NCI-H446 treated with DMSO at 0.1 percent for 48 hours (cell line): ENCODE results near the gene MYPN.
"Not testable (repeated sequence)": the region's sequence is repeated elsewhere in the genome, so short reads cannot be mapped to it uniquely, and the experiment has no call there.

Source experiments
- DNase-seq: peaks from one replicate; lab custom pipeline; 2025; lab: John Stamatoyannopoulos, UW

The MYPN gene

GRCh38 chr10:68171539-68172080, 62.3 kb downstream of the MYPN start:
- no peak for DNase-seq

GRCh38 chr10:68172324-68172723, 63.0 kb downstream of the MYPN start:
- DNase-seq: no peak

GRCh38 chr10:68175949-68176348, 66.7 kb downstream of the MYPN start:
- no peak for DNase-seq

- DNase-seq: no peak
Measured at GRCh38 chr10:68176797-68177196, 67.5 kb downstream of the MYPN start.

- no peak for DNase-seq
Measured at GRCh38 chr10:68178592-68178991, 69.3 kb downstream of the MYPN start.

GRCh38 chr10:68179016-68179415, 69.7 kb downstream of the MYPN start:
- DNase-seq: no peak

- DNase-seq: no peak
Measured at GRCh38 chr10:68180490-68180889, 71.2 kb downstream of the MYPN start.

DNA sequence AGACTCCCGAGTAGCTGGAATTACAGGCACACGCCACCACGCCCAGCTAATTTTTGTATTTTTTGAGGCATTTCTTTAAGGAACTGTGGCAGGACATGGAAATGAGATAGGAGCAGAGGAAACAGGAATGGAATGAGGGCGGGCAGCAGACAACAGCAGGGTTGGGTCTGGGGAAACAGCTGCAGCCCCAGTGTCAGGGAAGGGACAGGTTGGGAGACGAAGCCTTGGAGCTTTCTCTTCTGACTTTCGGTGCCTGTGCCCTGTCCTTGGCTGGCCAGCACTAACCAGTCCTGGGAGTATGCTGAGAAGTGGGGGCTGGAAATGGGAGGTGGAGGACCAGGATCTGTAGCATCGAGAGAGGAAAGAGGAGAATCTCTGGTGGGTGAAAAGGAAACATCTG, 75.3 kb downstream of the MYPN start:
- no peak for DNase-seq

DNA sequence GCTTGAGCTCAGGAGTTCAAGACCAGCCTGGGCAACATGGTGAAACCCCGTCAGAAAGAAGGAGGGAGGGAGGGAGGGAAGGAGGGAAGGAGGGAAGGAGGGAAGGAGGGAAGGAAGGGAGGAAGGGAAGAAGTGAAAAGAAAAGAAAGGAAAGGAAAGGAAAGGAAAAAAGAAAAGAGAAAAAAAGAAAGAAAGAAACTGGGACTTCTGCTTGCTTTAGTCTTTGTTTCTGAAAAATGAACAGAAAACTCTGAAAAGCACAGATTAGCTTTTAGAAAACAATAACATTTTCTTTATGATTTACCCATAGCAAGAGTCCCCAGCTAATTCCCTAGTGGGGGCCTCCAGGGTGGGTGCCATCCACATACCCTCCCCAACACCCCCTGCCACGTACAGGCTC, 75.8 kb downstream of the MYPN start:
- DNase-seq: no peak

DNA sequence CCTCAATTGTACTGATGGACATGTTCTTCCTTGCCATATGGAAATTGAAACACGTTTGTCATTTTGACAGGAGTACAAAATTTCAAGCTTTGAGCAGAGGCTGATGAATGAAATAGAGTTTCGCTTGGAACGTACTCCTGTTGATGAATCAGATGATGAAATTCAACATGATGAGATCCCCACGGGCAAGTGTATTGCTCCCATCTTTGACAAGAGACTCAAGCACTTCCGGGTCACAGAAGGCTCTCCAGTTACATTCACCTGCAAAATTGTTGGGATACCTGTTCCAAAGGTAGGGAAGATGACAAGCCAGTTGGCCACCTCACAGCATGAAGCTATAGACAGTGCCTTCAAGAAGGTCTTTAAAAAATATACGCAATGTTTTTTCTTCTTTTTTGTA, 79.5 kb downstream of the MYPN start:
- DNase-seq: no peak

DNA sequence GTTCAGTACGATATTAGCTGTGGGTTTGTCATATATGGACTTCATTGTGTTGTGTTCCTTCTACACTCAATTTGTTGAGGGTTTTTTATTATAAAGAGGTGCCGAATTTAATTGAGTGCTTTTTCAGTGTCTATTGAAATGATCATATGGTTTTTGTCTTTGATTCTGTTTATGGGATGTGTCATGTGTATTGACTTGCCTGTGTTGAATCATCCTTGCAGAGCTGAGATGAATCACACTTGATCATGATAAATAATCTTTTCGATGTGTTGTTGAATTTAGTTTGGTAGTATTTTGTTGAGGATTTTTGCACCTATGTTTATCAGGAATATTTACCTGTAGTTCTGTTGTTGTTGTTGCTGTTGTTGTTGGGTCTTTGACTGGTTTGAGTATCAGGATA, 82.8 kb downstream of the MYPN start:
- DNase-seq: no peak

GRCh38 chr10:68194290-68194689, 85.0 kb downstream of the MYPN start:
- DNase-seq: no peak

DNA sequence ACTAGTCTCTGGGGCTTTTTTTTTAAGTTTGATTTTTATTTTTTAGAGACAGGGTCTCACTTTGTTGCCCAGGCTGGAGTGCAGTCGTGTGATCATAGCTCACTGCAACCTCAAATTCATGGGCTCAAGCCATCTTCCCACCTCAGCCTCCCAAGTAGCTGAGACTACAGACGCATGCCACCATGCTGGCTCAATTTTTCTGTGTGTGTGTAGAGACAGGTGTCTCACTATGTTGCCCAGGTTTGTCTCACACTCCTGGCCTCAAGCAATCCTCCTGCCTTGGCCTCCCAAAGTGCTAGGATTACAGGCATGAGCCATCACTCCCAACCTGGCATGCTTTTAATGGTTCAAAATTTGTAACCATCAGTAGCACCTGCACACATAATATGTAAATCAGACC, 86.5 kb downstream of the MYPN start:
- not testable (repeated sequence) for DNase-seq

- no peak for DNase-seq
Measured at GRCh38 chr10:68196701-68197100, 87.4 kb downstream of the MYPN start.

GRCh38 chr10:68202960-68203353, 93.7 kb downstream of the MYPN start:
- DNase-seq: no peak

- DNase-seq: peak; percentile 12
Measured at GRCh38 chr10:68208424-68209042, 99.2 kb downstream of the MYPN start.

GRCh38 chr10:68211669-68212068, 102.4 kb downstream of the MYPN start:
- DNase-seq: no peak

DNA sequence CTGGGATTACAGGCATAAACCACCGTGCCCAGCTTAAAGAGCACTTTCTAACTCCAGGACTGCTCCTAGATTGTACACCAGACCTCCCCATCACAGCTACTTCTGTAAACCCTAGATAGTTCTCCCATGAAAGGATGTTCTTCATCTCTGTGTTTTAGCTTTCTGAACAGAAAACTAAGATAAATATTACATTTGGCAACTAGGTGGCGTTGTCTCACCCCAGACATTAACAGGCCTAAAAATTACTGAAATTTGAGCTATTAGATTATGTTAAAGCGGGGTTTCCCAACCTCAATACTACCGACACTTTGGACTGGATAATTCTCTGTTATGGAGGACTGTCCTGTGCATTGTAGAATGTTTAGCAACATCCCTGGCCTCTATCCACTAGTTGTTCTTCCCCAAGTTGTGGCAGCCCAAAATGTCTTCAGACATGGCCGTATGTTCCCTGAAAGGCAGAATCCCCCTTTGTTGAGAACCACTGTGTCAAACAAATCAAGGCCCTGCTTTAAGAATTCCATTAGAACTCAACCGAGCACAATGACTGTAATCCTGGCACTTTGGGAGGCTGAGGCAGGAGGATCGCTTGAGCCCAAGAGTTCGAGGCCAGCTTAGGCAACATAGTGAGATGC, 103.5 kb downstream of the MYPN start:
- DNase-seq: no peak

DNA sequence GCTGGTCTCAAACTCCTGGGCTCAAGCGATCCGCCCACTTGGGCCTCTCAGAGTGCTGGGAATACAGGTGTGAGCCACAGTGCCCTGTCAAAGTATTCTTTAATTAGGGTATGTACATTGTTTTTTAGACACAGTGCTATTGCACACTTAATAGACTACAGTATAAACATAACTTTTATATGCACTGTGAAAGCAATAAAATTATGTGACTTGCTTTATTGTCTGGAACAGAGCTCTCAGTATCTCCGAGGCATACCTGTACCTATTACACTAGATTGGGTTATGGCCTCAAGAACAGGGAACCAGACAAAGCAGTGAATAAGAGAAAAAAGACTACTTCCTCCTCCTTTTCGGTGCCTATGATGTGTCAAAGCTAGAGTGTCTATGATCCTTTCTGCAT, 109.5 kb downstream of the MYPN start:
- no peak for DNase-seq

DNA sequence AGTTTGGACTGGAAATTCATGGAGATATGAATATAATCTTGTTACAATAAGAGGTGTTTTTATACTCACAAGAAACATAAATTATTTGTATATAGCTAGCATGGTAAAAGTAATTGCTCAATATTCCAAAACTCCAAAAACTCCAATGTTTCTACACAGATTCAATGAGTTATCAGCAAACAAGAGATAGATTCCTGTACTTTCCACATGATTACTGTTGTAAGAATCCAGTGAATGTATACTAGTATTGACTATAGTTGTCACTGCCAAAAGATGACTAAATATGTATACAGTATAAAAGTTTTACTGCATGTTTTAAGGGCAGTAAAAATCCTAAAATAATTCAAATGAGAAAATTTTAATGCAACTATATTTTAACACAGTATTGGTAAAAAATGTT, 111.9 kb downstream of the MYPN start:
- no peak for DNase-seq

- DNase-seq: no peak
Measured at GRCh38 chr10:68222391-68222790, 113.1 kb downstream of the MYPN start.

- no peak for DNase-seq
Measured at GRCh38 chr10:68223535-68224165, 114.4 kb downstream of the MYPN start.

GRCh38 chr10:68224810-68225209, 115.5 kb downstream of the MYPN start:
- no peak for DNase-seq
